ENCODE measurements around the gene PPP2R2C.

The PPP2R2C gene

DNA sequence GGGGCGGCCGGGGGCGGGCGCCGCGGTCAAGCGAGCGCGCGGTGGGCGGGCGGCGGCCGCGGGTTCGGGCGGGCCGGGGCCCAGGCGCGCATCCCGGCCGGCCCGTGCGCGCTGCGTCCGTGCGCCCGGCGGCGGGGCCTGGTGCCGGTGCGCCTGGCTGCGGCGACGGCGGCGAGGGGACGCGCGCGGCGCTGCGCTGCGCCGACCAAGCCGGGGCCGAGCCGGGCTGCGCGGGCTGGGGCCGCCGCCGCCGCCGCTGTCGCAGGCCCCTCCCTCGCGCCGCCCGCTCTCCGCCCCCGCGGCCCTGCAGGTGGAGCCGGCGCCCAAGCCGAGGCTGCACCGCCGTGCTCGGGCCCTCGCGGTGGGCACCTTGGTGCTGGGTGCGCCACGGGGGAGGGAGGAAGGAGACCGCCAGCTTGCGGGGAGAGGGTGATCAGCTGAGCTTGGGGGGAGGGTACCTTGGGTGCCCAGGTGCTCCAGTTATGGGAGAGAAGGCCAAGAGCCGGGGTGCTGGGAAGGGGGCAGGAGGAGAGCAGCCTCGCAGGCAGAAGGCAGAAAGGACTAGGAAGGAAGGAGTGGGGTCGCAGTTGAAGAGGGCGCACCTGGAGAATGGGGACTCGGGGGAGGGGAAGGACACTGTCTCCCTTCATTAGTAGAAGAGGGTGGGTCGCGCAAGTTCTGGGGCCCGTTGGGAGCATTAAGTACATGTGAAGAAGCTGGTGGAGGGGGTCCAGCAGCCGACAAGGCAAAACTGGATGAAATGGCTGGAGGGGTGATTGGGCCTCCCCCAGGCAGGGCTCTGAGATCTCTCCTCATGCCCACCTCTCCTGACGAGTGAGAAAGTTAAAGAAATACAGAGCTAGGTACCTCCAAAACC lies at the start of gene PPP2R2C:
TSS of gene PPP2R2C (minus strand) at position 228 of the 877 bp plus-strand sequence. CDS start 385 bp downstream, outside the sequence.
- Histone ChIP-seq H3K36me3 (ENCODE audit: insufficient read depth) (no peaks in the 10 kb centered on the region), H3K9ac (no peak within 1 kb of the TSS), H3K4me1 (ENCODE audit: low read depth, poor library complexity, severe bottlenecking) (no peaks in the 10 kb centered on the region), H3K4me3 (IDR thresholded peaks at IDR 0.05; ENCODE audit: insufficient read depth, low read depth, low read length) (no peak within 1 kb of the TSS), H3K27ac (no peak within 1 kb of the TSS), H3K4me2 (no peak within 1 kb of the TSS), H3K27me3 (ENCODE audit: insufficient read depth, low read depth) (no peaks in the 10 kb centered on the region; the same call in 1 of the 2 replicates), H2AFZ (ENCODE audit: low read depth) (no peak within 1 kb of the TSS), H3K79me2 (ENCODE audit: insufficient read depth, low read depth) (no peaks in the 10 kb centered on the region), H4K20me1 (ENCODE audit: insufficient read depth) (no peaks in the 10 kb centered on the region)
- TF ChIP-seq, protein P1, sequence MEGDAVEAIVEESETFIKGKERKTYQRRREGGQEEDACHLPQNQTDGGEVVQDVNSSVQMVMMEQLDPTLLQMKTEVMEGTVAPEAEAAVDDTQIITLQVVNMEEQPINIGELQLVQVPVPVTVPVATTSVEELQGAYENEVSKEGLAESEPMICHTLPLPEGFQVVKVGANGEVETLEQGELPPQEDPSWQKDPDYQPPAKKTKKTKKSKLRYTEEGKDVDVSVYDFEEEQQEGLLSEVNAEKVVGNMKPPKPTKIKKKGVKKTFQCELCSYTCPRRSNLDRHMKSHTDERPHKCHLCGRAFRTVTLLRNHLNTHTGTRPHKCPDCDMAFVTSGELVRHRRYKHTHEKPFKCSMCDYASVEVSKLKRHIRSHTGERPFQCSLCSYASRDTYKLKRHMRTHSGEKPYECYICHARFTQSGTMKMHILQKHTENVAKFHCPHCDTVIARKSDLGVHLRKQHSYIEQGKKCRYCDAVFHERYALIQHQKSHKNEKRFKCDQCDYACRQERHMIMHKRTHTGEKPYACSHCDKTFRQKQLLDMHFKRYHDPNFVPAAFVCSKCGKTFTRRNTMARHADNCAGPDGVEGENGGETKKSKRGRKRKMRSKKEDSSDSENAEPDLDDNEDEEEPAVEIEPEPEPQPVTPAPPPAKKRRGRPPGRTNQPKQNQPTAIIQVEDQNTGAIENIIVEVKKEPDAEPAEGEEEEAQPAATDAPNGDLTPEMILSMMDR (conservative IDR thresholded peaks at IDR 0.05; ENCODE audit: low read depth, low read length): no peak

GRCh38 chr4:6520978-6521377 lies 48.6 kb upstream of the PPP2R2C start:
- no peak overlapping the region for H3K4me2 ChIP-seq
- no peak overlapping the region for H3K27ac ChIP-seq
- no peaks in the 10 kb centered on the region for H4K20me1 ChIP-seq (ENCODE audit: insufficient read depth)
- H3K4me1 ChIP-seq (ENCODE audit: low read depth, poor library complexity, severe bottlenecking): no peaks in the 10 kb centered on the region
- H3K4me3 ChIP-seq (IDR thresholded peaks at IDR 0.05; ENCODE audit: insufficient read depth, low read depth, low read length): no peak overlapping the region
- no peaks in the 10 kb centered on the region for H3K36me3 ChIP-seq (ENCODE audit: insufficient read depth)
- H3K9ac ChIP-seq: no peak overlapping the region
- H3K27me3 ChIP-seq (ENCODE audit: insufficient read depth, low read depth): peaks cover 9% of the 10 kb centered on the region; the same call in 1 of the 2 replicates
- TF ChIP-seq, protein P1 (conservative IDR thresholded peaks at IDR 0.05; ENCODE audit: low read depth, low read length): no peak
- H3K79me2 ChIP-seq (ENCODE audit: insufficient read depth, low read depth): no peaks in the 10 kb centered on the region
- H2AFZ ChIP-seq (ENCODE audit: low read depth): no peak overlapping the region

DNA sequence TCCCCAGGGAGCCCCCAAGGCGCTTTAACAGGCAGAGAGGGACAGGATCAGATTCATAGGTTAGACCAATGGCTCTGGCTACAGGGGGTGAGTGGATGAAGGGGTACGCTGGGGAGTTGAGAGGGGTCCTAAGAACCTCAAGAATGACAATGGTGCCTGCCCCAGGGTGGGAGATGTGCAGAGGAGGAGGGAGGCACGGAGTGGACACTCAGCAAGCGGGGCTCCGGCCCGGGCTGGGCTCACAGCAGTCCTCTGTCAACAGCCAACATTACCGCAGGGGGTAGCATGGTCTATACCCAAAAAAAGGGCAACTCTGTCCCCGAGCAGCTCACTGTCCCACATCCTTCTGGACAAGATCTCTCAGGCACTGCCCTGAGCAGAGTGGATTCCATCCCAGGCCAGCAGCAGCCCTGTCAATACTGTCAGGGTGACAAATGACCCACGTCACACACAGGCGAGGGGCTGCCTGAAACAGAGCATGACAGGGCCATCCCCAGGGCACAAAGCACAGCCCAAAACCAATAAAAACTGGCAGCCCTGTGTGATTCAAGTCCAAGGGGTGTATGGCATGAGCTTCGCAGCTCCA lies 47.7 kb upstream of the PPP2R2C start:
- Histone ChIP-seq H3K4me2 (no peak overlapping the region), H3K36me3 (ENCODE audit: insufficient read depth) (no peaks in the 10 kb centered on the region), H3K9ac (no peak overlapping the region), H4K20me1 (ENCODE audit: insufficient read depth) (no peaks in the 10 kb centered on the region), H2AFZ (ENCODE audit: low read depth) (no peak overlapping the region), H3K79me2 (ENCODE audit: insufficient read depth, low read depth) (no peaks in the 10 kb centered on the region), H3K27ac (no peak overlapping the region), H3K4me3 (IDR thresholded peaks at IDR 0.05; ENCODE audit: insufficient read depth, low read depth, low read length) (no peak overlapping the region), H3K27me3 (ENCODE audit: insufficient read depth, low read depth) (peaks cover 9% of the 10 kb centered on the region; the same call in 1 of the 2 replicates), H3K4me1 (ENCODE audit: low read depth, poor library complexity, severe bottlenecking) (no peaks in the 10 kb centered on the region)
- TF ChIP-seq, protein P1 (conservative IDR thresholded peaks at IDR 0.05; ENCODE audit: low read depth, low read length): no peak

DNA sequence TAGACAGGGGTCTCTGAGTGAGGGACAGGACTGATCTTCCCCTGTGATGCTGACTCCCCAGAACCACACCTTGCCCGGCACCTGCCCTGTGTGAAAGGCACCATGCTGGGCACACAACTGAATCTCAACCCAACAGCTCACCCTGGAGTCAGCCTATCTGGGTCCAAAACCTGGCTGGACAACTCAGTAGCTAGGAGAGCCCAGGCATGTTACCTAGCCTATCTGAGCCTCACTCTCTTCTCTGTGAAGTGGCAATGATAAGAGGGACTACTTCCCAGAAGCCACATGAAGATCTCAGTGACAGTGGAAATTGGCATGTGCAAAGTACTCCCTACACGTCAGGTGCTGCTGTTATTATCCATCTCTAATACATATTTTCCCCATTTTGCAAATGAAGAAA lies 44.8 kb upstream of the PPP2R2C start:
- Histone ChIP-seq H3K9ac (no peak overlapping the region), H3K27me3 (ENCODE audit: insufficient read depth, low read depth) (peaks cover 3% of the 10 kb centered on the region; the same call in 1 of the 2 replicates), H3K79me2 (ENCODE audit: insufficient read depth, low read depth) (no peaks in the 10 kb centered on the region), H3K4me3 (IDR thresholded peaks at IDR 0.05; ENCODE audit: insufficient read depth, low read depth, low read length) (no peak overlapping the region), H3K27ac (no peak overlapping the region), H2AFZ (ENCODE audit: low read depth) (no peak overlapping the region), H3K4me1 (ENCODE audit: low read depth, poor library complexity, severe bottlenecking) (no peaks in the 10 kb centered on the region), H3K4me2 (no peak overlapping the region), H4K20me1 (ENCODE audit: insufficient read depth) (no peaks in the 10 kb centered on the region), H3K36me3 (ENCODE audit: insufficient read depth) (no peaks in the 10 kb centered on the region)
- TF ChIP-seq, protein P1 (conservative IDR thresholded peaks at IDR 0.05; ENCODE audit: low read depth, low read length): no peak
